Activated CD8-positive, alpha-beta memory T cell treated with anti-CD3 and anti-CD28 coated beads, Interleukin-2, amount 50 U/mL, for 24 hours (primary cell): ENCODE measurements around the gene KIF21A.

Experiments
- DNase-seq: peaks from one replicate; pipeline ENCODE4 v3.0.0-alpha.2; 2020; ENCODE audit errors: extremely low read depth

KIF21A gene

DNA sequence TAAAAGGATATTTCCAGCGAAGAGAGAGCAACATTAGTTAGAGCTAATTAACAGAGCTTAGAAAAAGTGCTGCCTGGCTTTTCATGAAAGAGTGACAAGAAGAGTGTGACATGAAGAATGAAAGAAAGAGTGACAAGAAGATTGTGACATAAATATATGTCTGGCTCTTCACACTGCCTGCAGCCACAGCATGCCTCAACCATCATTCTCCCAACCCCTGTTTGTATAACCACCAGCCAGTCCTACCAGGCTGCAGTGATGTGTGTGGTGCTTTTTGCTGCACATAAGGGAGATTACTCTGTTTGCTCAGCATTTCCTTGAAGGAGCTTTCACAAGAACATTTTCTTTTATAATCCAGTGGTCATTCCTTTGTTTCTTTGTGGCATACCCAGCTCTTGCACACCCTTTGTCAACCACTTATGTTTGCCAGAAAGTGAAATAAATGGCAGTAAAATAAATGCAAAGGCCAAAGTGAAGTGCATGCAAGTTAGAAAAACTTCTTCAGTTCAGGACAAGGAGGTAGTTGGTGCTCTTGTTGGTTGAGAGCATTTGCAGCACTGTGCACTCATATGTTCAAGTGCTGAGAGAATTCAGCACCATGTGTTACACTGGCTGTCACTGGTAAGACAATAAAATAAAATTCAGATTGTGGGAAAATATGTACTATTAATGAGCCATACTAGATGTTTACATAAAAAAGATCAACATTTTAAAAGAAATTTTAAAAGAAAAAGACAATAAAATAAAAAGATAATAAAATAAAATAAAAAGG, 50.6 kb downstream of the KIF21A start:
- no peak for DNase-seq

DNA sequence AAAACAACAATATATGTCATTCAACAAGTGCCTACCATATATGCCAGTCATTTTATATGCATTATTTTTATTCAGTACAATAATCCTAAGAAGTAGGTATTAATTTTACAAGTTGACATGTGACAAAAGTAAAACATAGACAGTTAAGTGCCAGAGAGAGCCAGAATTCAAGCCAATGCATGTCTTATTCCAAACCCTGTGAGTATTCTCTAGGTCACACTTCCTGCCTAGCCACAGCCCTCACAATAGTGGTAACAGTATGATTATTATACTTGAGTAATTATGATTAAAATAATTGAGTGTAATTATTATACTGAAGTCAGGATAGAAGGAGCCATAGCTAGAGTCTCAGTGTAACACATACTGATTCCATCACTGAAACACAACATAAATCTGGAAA, 52.2 kb downstream of the KIF21A start:
- DNase-seq = no peak

DNA sequence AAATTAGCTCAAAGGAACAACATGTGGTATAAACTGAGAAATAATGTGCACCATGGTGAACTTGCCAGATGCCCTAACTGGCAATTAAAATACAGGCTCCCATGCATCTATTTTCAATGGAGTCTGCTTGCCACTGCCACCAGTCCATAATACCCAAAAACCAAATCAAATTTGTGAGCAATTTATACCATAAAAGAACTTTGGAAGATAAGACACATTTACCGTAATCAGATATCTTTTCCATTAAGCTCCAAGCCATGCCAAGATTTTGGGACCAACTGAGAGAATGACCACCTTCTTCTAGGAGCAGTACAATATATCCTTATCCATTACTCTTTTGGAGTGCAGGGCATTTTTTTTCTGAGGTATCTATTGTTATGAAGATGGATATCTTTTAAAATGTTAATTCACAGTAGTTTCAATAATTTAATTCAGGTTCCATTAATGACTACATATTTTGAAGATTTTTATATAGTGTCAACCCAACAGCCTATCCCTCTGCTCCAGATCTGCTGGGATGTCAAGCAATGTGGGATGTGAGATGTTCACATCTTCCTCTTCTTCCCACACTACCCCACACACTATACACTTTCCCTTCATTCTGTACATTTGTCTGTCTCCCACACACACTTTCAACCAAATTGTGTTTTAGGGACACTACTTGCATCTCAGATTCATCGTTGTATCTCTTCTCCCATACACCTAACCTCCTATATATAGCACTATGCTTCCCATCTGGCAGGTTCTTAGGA, 53.3 kb downstream of the KIF21A start:
- no peak for DNase-seq

DNA sequence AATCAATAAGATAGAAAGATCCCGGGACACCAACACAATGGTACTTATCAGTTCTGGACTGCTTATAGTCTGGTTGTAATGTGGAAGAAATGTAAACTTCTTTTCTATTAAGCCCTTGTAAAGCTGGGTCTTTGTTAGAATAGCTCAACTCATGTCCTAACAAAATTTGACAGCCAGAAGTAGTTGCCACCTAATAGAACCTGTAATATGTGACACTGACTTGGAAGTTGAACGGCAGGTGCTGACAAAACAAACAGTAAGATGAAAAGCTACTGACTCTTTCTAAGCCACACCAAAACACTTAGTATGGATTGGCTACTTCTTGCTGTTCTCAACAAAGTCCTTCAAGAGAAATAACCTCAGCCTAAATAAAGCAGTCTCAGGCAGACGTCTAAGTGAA, 56.6 kb downstream of the KIF21A start:
- DNase-seq = no peak

DNA sequence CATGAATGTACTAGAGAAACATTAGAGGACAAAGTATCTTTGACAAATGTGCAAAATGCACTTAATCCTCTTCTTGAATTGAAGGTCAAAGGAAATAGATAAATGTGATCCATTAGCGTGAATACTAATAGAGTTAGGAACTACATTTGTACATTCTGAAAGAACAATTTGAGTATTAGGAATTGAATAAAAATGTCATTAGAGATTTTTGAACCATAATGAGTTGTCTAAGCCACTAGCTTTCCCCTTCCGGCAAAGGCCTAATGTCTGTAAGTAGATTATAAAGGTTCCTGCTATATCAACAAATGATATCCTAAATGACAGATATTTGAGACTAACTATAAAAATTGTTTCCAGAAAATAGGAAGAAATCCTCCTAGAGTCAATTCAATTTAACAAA, 59.8 kb downstream of the KIF21A start:
- DNase-seq = no peak

DNA sequence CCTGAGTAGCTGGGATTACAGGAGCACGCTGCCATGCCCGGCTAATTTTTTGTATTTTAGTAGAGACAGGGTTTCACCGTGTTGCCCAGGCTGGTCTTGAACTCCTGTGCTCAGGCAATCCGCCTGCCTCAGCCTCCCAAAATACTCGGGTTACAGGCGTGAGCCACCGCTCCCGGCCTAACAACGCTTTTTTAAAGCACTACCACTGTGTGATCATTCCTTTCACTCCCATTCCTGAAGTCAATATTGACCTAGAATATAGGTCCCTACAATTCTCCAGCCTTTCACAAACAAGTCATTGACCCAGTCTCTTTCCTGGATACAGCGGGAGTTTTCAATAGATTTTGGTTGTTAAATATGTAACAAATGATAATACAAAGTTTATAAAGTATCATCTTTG, 62.8 kb downstream of the KIF21A start:
- DNase-seq = no peak

DNA sequence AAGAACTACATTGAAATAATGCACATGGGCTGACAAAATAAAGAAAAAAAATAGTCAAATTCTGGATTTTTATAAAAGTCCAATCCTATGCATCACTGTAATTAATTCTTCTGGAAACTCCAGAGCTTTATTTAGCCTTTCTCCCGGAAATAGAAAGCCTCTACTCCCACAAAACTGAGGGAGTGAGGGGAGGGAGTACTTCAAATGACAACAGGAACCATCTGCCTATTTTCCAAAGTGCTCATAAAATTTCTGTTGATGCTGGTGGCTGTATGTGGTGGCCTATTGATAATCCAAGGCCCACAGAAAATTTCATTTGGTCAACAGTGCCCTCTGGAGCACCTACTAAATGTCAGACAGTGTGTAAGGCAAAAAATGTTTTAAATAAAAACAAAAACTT, 64.6 kb downstream of the KIF21A start:
- no peak for DNase-seq

DNA sequence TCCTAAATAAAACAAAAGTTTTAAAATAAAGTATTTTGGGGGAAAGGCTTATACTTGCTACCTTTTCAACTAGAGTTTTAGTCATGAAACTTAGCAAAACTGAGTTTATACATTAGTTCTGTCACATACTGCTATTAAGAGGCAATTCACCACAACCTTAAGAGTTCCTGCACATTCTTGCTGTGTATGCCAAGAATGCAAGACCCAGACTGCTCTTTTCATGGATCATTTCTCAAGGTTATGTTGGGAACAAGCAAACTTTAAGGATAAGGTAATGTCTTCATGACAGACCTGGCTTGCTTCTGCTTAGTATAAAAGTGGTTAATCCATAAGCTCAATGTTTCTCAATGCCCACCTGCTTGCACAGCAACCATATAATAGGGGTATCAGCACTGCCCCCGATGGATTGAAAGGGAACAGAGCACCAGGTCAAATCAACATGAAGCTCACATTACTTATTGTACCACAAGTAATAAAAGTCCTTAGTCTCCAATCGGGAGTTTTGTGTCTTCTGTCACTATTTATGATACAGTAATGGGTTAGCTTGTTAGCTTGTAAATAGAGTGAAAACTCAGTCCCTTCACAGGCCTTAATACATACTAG, 67.6 kb downstream of the KIF21A start:
- no peak for DNase-seq

DNA sequence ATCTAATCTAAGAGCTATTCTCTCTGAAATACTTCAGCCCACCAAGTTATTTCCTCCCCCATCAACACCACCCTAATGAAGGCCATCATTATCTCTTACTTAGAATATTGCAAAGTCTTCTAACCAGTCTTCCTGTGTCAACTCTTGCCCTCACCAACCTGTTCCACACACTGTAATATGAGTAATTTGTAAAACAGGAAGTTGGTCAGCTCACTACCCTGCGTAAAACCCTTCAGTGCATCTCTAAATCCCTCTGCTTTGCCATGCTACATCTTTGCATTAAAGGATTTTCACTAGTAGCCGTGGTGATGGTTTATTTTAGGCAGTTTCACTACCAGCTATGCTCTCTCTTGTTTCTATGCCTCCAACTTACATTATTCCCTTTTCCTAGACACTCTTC, 70.0 kb downstream of the KIF21A start:
- DNase-seq = no peak

DNA sequence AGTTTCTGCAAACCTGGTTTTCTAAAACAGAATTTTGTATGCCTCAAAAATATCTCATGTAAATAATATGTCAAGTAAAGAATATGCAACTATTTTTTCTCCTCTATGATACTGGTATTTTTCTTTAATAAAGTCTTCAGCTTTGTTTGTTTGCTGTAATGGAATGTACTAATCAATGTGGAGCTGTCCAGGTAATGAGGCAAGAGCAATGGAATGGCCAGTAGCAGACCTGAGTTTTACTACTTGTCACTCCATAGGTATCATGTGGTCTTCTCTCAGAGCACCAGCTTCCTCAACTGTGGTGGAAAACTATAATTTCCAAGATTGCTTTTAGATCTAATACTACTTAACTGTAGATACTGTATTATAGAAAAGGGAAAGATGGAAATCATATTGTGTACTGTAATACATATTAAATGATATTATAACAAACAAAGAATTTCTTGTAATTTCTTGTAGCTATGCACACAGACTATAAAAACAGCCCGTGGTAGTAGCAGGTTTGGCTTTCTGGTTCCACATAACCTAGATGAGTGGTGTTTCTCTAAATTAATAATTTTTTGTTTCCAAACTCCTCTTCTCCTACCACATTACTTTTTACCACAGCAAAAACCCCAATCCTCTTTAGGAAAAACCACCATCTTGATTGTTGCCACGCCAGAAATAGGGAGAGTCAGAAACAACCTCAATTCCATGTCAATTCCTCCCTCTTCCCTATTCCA, 70.6 kb downstream of the KIF21A start:
- no peak for DNase-seq

DNA sequence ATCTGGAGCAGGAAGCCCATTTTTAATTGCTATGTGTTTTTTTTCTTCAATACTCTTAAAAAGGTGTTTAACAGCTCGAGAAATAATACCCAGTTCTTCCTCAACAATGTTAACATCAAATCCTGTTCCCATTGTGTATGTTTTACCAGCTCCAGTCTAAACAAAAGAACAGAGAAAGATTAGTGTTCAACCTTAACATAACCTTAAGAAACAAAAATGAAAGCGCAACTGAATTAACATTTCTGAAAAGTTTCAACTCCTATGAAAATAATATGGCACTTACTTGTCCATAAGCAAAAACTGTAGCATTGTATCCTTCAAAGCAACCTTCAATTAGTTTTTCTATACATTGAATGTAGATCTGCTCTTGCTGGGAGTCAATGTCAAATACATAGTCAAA, 73.2 kb downstream of the KIF21A start:
- no peak for DNase-seq

DNA sequence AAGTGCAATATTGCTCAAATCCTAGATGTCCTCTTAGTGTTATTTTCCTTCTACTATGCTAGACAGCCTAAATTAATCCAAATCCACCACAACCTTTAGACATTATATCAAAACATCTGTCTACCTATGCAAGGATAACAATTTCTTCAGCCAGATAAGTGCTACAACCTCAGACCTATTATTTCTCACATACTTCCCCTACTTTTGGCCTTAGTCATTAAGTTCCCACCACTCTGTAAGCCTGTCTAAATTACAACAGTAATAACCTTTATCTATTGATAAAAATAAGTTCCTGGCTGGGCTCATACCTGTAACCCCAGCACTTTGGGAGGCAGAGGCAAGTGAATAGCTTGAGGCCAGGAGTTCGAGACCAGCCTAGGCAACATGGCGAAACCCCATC, 74.0 kb downstream of the KIF21A start:
- DNase-seq = no peak

DNA sequence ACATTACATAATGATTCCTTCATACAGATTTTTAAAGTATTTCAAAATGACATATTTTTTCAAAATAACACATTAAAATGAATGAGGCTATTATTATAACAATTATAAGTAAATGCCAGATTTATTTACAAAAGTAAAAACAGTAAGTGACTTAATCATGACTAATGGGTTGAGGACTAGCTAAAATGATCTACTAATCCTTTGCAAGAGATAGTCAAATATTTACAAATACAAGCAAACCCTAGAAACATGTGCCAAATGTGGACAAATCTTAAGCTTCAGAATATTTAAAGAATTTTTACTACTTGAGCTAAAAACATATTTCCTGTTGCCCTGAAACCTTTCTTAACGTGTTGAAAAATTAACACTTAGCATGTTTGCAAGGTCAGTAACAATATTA, 74.8 kb downstream of the KIF21A start:
- no peak for DNase-seq

DNA sequence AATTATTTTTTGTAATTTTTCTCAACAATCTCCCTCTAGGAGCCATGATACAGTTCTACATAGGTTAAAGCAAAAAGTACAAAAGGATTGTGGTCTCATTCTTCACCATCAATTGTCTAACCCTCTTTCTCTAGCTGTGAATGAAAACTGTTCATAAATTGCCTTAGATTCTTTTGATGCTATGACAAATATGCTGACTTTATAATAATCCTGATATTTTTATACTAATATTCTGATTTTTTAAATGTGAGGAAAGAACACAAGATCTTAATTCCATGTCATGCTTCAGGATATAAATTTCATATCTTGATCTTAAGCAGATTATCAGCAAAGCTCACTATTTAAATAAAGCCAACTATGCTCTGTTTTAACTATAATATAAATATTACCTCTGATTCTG, 75.4 kb downstream of the KIF21A start:
- no peak for DNase-seq

DNA sequence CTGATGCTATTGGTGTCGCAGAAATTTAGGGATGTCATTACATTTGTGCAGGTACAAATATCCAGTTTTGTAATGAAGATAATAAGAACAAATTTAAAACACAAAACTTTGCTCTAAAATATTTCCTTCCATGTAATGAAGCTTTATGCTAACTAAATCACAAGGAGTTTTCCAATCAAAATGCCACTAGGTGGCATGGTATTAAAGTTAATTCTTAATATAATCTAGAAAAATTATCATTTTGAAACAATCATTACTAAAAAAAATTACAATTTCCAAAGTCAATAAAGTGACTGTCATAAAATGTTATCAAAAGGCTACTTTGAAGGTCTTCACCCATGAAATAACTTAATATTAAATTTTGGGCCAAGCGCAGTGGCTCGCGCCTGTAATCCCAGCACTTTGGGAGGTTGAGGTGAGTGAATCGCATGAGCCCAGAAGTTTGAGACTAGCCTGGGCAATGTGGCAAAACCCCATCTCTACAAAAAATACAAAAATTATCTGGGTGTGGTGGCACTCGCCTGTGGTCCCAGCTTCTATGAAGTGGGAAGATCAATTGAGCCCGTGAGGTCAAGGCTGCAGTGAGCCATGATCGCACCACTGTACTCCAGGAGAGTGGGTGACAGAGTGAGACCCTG, 77.4 kb downstream of the KIF21A start:
- DNase-seq = no peak

DNA sequence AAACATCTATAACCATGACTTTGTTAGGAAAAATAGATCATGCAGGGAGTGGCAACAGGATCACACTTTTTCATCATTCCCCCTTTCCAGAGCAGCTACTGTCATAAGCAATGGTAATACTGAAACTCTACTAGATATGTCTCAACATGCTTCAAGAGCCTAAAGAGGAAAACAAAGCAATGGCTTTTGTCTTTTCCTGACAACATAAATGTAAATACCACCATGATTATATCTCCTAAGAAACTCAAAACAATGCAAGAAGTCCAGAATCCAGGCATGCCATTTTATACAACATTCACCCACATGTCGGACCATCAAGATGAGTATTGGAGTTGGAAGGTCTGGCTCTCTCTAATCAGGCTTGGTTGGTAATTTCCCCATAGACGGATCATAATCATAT, 78.7 kb downstream of the KIF21A start:
- DNase-seq = no peak

DNA sequence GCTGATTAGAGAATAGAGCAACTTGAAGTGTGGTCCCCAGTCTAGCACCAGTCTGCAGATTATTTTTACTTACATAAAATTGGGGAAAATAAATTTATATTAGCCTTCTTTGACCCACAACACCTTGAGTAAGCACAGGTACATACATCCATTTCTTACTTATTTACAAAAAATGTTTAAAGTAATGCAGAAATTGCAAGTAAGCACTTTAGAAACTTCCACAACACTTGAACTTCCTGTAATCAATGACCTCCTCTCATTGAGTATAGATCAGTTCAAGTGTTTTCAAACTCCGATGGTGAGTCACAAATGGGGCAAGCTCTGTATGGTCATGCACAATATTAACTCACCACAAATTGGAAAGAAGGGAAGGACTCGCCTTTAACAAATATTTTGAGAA, 83.3 kb downstream of the KIF21A start:
- no peak for DNase-seq

DNA sequence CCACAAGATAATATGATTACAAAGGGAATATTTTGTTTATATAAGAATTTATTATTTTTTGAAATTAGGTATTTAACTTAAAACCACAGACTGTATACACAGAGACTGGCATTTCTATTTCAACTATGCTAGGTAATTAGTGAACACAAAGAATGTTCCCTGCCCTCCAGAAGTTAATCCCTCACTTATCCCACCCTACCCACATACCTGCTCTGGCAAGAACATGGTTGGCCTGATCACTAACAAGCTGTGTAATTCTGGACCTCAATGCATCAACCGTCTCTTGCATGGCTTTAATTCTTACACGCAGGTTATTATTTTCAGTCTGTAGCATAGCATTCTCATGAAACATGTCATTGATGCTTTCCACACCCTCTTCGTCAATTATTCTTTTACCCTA, 85.9 kb downstream of the KIF21A start:
- no peak for DNase-seq

DNA sequence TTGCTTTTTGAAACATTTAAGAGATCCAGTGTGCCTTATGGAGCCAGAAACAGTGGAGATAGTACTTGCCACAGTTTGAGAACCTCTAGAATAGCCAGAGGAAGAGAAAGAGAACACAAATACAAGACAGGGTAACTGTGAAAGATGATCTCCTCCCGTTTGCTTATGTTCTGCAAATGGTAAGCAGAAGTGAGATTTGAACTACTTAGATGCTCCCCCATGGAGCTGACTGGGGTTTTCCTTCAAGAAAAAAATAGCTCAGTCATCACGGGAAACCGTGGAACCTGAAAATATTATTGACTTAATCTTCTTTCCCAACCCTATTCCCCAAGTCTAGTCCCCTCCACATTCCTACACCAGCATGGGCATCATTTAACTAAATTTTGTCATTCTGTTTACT, 87.1 kb downstream of the KIF21A start:
- DNase-seq = no peak

DNA sequence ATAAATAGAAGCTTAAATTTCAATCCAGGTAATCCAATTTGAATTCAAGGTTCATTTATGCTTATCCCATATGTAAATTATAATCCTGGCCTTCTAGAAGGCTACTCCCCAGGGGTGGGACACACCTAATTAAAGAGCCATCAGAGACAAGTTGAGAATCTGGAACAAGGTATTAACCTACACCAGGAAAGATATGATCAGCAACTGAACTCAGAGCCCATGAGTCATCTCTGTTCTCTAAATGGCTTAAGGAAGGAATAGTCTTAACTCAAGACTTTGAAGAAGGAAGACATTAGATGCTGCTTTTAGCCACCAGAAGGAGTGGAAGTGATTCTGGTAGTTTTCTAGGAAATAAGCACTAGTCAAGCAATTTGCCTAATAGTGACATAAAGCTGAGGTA, 88.0 kb downstream of the KIF21A start:
- no peak for DNase-seq

DNA sequence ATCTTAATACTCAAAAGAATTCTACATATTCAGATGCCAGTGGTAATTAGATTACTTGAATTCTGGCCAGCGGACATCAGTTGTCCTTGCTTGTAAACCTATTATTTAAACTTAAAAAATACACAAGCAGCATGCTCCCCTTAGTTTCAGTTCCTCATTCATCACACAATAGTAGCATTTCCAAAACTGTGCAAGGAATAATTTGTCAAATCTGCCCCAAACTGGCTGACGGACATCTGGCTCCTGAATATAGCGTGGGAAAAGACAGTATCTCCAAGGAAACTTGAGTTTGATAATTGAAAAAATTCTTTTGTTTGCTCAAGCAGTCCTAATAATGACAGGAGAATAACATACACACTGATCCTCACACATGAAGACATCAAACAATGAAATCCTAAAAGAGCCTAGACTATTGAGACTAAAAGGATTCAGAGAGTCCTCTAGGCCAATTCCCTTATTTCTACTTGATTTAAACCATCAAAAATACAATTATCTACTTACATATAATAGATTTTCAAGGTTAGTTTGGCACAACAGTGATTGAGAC, 90.4 kb downstream of the KIF21A start:
- no peak for DNase-seq

DNA sequence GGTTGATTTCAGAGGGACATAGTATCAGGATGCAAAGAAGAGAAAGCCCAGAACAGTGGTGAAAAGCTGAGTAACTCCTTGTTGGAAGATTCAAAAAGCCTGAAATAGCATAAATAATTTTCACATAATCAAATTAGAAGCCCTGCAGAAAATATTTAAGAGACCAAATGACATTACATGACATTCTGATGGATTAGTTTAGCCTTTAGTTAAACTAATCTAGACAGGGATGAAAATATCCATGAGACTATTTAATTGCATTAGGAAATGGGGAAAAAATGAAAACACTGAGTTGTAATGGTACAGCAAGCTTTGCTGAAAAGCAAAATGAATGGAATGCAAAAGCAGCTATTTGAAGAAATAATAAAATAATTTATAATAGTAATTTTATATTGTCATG, 91.8 kb downstream of the KIF21A start:
- DNase-seq = no peak
